Osteoblast (primary cell): ENCODE results near the gene IFT172. TPM values are rescaled to one million over a fixed set of nuclear protein-coding genes. Genes with fewer than 3 reads are reported as not detected.

Experiments used
- DNase-seq: peaks from one replicate; pipeline ENCODE4 v3.0.0; 2011; ENCODE audit warnings: low spot score, mixed read lengths; ENCODE audit not compliant: insufficient read length; ENCODE audit errors: missing footprints
- H2AFZ ChIP-seq: 2 replicates; pipeline ENCODE4 v1.6.0; 2011; ENCODE audit warnings: mild to moderate bottlenecking, low read length
- H3K27ac ChIP-seq: 2 replicates; pipeline ENCODE4 v1.5.1; 2011; ENCODE audit warnings: mild to moderate bottlenecking, low read depth, low read length, moderate library complexity
- H3K27me3 ChIP-seq: 2 replicates; pipeline ENCODE4 v1.6.0; 2012; ENCODE audit warnings: mild to moderate bottlenecking, control low read depth, inconsistent platforms, low read length, moderate library complexity; ENCODE audit not compliant: insufficient read depth
- H3K36me3 ChIP-seq: 2 replicates; pipeline ENCODE4 v1.5.1; 2011; ENCODE audit warnings: mild to moderate bottlenecking, low read length, control low read depth, moderate library complexity; ENCODE audit not compliant: insufficient read depth
- H3K4me1 ChIP-seq: 2 replicates; pipeline ENCODE4 v1.5.1; 2011; ENCODE audit warnings: mild to moderate bottlenecking, low read length, control low read depth, moderate library complexity; ENCODE audit not compliant: insufficient read depth
- H3K4me2 ChIP-seq: 2 replicates; pipeline ENCODE4 v1.6.0; 2011; ENCODE audit warnings: mild to moderate bottlenecking, low read length; ENCODE audit not compliant: insufficient read depth
- H3K4me3 ChIP-seq: fragments of 200-600 bp; sonication (generic); 3 replicates; pipeline ENCODE4 v1.5.1; 2012; ENCODE audit warnings: mild to moderate bottlenecking, low read length, inconsistent platforms; ENCODE audit not compliant: insufficient read depth
- H3K79me2 ChIP-seq: 2 replicates; pipeline ENCODE4 v1.6.0; 2012; ENCODE audit warnings: mild to moderate bottlenecking, low read length, control low read depth, inconsistent platforms; ENCODE audit not compliant: insufficient read depth
- H3K9me3 ChIP-seq: 2 replicates; pipeline ENCODE4 v1.5.1; 2011; ENCODE audit warnings: low read depth, low read length, control low read depth
- H4K20me1 ChIP-seq: 2 replicates; pipeline ENCODE4 v1.6.0; 2012; ENCODE audit warnings: mild to moderate bottlenecking, low read length, control low read depth; ENCODE audit not compliant: insufficient read depth
- small RNA-seq: library from RNA; depleted of rRNA; stranded (forward); fragments of <200 nt; gene quantifications from one replicate; pipeline ENCODE3, GENCODE V24; 2012
- total RNA-seq: library from RNA; depleted of rRNA; stranded (reverse); fragments of >200 nt; gene quantifications from 2 replicates; pipeline ENCODE4 v1.2.3, GENCODE V29; 2012
- TF ChIP-seq, protein P1 (sequence below): IDR thresholded peaks from 2 replicates; pipeline ENCODE4 v1.5.1; 2011; ENCODE audit warnings: mild to moderate bottlenecking, low read depth, low read length, moderate library complexity; ENCODE audit errors: extremely low read depth

Gene IFT172
- total RNA-seq, 1 donor = 35.5 TPM

DNA sequence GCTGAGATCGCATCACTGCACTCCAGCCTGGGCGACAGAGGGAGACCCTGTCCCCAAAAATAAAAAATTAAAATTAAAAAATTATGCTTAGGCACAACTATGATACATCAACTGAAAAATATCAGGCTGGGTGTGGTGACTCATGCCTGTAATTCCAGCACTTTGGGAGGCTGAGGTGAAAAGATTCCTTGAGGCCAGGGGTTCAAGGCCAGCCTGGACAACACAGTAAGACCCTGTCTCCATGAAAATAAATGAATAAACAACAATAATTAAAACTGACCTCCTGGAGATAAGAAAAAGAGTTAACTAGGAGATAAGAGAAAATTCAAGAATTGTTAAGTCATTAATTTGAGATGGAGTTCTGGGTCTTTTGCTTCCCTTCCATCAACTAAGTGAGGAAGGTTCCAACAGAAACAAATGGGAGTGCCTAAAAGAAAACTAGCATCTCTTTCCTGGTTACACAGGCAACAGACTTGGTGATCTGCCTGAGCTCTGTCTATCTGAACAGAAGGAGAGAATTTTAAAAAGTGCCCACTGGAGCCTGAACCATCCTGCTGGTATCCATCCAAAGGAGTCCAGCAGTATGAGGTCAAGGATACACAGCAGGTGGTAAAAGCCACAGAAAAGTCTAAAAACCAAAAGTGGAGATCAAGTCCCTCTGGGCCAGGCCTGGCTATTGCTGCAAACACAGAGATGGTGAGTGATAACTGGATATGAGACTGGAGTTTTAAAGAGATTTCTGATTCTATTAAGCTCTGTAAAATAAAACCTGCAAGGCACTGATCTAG is 89.0 kb downstream of the IFT172 start:
- H3K36me3 ChIP-seq = peaks cover 10% of the 10 kb centered on the region
- TF ChIP-seq, protein P1, sequence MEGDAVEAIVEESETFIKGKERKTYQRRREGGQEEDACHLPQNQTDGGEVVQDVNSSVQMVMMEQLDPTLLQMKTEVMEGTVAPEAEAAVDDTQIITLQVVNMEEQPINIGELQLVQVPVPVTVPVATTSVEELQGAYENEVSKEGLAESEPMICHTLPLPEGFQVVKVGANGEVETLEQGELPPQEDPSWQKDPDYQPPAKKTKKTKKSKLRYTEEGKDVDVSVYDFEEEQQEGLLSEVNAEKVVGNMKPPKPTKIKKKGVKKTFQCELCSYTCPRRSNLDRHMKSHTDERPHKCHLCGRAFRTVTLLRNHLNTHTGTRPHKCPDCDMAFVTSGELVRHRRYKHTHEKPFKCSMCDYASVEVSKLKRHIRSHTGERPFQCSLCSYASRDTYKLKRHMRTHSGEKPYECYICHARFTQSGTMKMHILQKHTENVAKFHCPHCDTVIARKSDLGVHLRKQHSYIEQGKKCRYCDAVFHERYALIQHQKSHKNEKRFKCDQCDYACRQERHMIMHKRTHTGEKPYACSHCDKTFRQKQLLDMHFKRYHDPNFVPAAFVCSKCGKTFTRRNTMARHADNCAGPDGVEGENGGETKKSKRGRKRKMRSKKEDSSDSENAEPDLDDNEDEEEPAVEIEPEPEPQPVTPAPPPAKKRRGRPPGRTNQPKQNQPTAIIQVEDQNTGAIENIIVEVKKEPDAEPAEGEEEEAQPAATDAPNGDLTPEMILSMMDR = no peak
- H3K4me2 ChIP-seq = no peak overlapping the region
- H3K4me3 ChIP-seq = no peak overlapping the region
- no peaks in the 10 kb centered on the region for H3K4me1 ChIP-seq
- DNase-seq = no peak
- no peaks in the 10 kb centered on the region for H3K27me3 ChIP-seq
- peak overlapping the region; percentile 1 for H3K27ac ChIP-seq
- no peak overlapping the region for H2AFZ ChIP-seq
- peaks cover 14% of the 10 kb centered on the region for H4K20me1 ChIP-seq
- peaks cover 99% of the 10 kb centered on the region for H3K79me2 ChIP-seq
- no peaks in the 10 kb centered on the region for H3K9me3 ChIP-seq

DNA sequence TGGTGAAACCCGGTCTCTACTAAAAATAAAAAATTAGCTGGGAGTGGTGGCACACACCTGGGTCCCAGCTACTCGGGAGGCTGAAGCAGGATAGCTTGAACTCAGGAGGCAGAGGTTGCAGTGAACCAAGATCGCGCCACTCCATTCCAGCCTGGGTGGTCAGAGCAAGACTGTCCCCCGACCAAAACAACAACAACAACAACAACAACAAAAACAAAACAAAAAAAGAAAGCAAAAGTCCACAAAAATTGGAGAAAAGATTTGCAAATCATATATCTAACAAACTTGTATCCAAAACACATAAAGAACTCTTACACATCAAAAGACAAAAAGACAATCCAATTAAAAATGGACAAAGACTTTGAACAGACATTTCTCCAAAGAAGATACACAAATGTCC is 90.6 kb downstream of the IFT172 start:
- Histone ChIP-seq H3K4me1 (no peaks in the 10 kb centered on the region), H3K4me3 (no peak overlapping the region), H3K27me3 (no peaks in the 10 kb centered on the region), H3K36me3 (peaks cover 4% of the 10 kb centered on the region), H4K20me1 (peaks cover 14% of the 10 kb centered on the region), H3K9me3 (no peaks in the 10 kb centered on the region), H3K27ac (no peak overlapping the region), H2AFZ (no peak overlapping the region), H3K79me2 (peaks cover 98% of the 10 kb centered on the region), H3K4me2 (no peak overlapping the region)
- TF ChIP-seq, protein P1 = no peak
- DNase-seq = no peak

Small RNAs within 50 kb of the gene (small RNA-seq; reads per million reads assigned to genes)
- not detected for gene RNU6-986P

Other genes starting within 250 kb of the IFT172 start
- under 0.01 and 0.88 TPM in 2 replicates for gene SLC30A3, start 226.7 kb downstream of the IFT172 start, total RNA-seq
- gene DNAJC5G, start 214.3 kb downstream of the IFT172 start, total RNA-seq = not detected in 2 replicates
- gene TRIM54, start 207.3 kb downstream of the IFT172 start, total RNA-seq = not detected in 2 replicates
- 0.36 and 1.2 TPM in 2 replicates for gene UCN, start 181.3 kb downstream of the IFT172 start, total RNA-seq
- gene MPV17, start 166.6 kb downstream of the IFT172 start, total RNA-seq = 98.8 and 112 TPM in 2 replicates
- 32.7 and 34.4 TPM in 2 replicates for gene GTF3C2, start 133.0 kb downstream of the IFT172 start, total RNA-seq
- gene EIF2B4, start 119.4 kb downstream of the IFT172 start, total RNA-seq = 19.2 and 24.2 TPM in 2 replicates
- gene SNX17, start 119.1 kb downstream of the IFT172 start, total RNA-seq = 152 and 165 TPM in 2 replicates
- gene ZNF513, start 109.0 kb downstream of the IFT172 start, total RNA-seq = 6.2 and 8.3 TPM in 2 replicates
- 56.6 and 65.5 TPM in 2 replicates for gene PPM1G, start 80.2 kb downstream of the IFT172 start, total RNA-seq
- gene NRBP1, start 61.1 kb downstream of the IFT172 start, total RNA-seq = 147 and 151 TPM in 2 replicates
- under 0.01 and 0.72 TPM in 2 replicates for gene KRTCAP3, start 47.4 kb downstream of the IFT172 start, total RNA-seq
- gene FNDC4, start 5.5 kb upstream of the IFT172 start, total RNA-seq = 21.2 and 21.4 TPM in 2 replicates
- 1.2 and 1.4 TPM in 2 replicates for gene GCKR, start 7.1 kb upstream of the IFT172 start, total RNA-seq
- gene ZNF512, start 93.3 kb upstream of the IFT172 start, total RNA-seq = 21.4 and 21.8 TPM in 2 replicates
- 1.1 and 1.2 TPM in 2 replicates for gene CCDC121, start 139.3 kb upstream of the IFT172 start, total RNA-seq
- gene GPN1, start 139.3 kb upstream of the IFT172 start, total RNA-seq = 27.5 and 33.0 TPM in 2 replicates
- gene SUPT7L, start 173.9 kb upstream of the IFT172 start, total RNA-seq = 44.2 and 50.3 TPM in 2 replicates
- gene SLC4A1AP, start 174.1 kb upstream of the IFT172 start, total RNA-seq = 24.8 and 27.9 TPM in 2 replicates